Calu3 (cell line): ENCODE results near the gene BCO1. TPM values are rescaled to one million over a fixed set of nuclear protein-coding genes. Genes with fewer than 3 reads are reported as not detected.

Experiments used
- BruUV-seq: library from RNA; stranded (reverse); fragments of 400-500 nt; replicated peaks from 2 replicates; lab custom pipeline; 2021; lab: Mats Ljungman, UMichigan
- CTCF ChIA-PET: fragments of 300-600 bp; sonication (Branson Sonifier 250); formaldehyde crosslinking; loops from one replicate; lab custom pipeline; 2022; ENCODE audit warnings: antibody characterized with exemption; lab: Charles Lee
- DNase-seq: peaks from one replicate; pipeline ENCODE4 v3.0.0; 2022
- H3K27ac Mint-ChIP-seq: one replicate; pipeline ENCODE4 v1.8.0; 2022; ENCODE audit warnings: mixed read lengths; ENCODE audit not compliant: unreplicated experiment
- H3K27me3 Mint-ChIP-seq: one replicate; pipeline ENCODE4 v1.8.0; 2022; ENCODE audit warnings: mixed read lengths; ENCODE audit not compliant: unreplicated experiment
- H3K36me3 Mint-ChIP-seq: one replicate; pipeline ENCODE4 v1.8.0; 2022; ENCODE audit warnings: mild to moderate bottlenecking, moderate library complexity, mixed read lengths; ENCODE audit not compliant: insufficient read depth, unreplicated experiment
- H3K4me1 Mint-ChIP-seq: one replicate; pipeline ENCODE4 v1.8.0; 2022; ENCODE audit warnings: mild to moderate bottlenecking, low read depth, mixed read lengths; ENCODE audit not compliant: unreplicated experiment
- H3K4me3 Mint-ChIP-seq: one replicate; pipeline ENCODE4 v1.8.0; 2022; ENCODE audit warnings: mild to moderate bottlenecking, low read depth, moderate library complexity, mixed read lengths; ENCODE audit not compliant: unreplicated experiment
- H3K9me3 Mint-ChIP-seq: one replicate; pipeline ENCODE4 v1.8.0; 2022; ENCODE audit warnings: low read depth, mixed read lengths; ENCODE audit not compliant: unreplicated experiment
- CTCF ChIP-seq: fragments of 200-600 bp; IDR thresholded peaks from one replicate; pipeline ENCODE4 v1.8.0; 2022; ENCODE audit warnings: antibody characterized with exemption; ENCODE audit not compliant: unreplicated experiment
- intact Hi-C: fragments of 100-400 bp; cut with micrococcal nuclease; formaldehyde crosslinking; loops from one replicate; pipeline ENCODE4 v1.10.0; 2022; ENCODE audit not compliant: unreplicated experiment
- total RNA-seq: library from RNA; stranded (reverse); gene quantifications from 2 replicates; pipeline ENCODE4 v1.2.3, GENCODE V29; 2022

Gene BCO1
- total RNA-seq, 1 experiment from 2014 or later = 6.6 TPM

GRCh38 chr16:81195885-81196534 is 42.5 kb upstream of the BCO1 start:
- BruUV-seq = no TSS peak
- no peak for TF ChIP-seq CTCF
- H3K4me3 Mint-ChIP-seq = no peak overlapping the region
- H3K27me3 Mint-ChIP-seq = no peaks in the 10 kb centered on the region
- CTCF ChIA-PET = no interaction called here
- intact Hi-C loops = loop anchor here (10.0 kb wide), 1 partner anchor 161 kb away; the partner anchor contains the start of gene ATMIN
- H3K4me1 Mint-ChIP-seq = peaks cover under 1% of the 10 kb centered on the region
- no peaks in the 10 kb centered on the region for H3K36me3 Mint-ChIP-seq
- H3K9me3 Mint-ChIP-seq = no peaks in the 10 kb centered on the region
- no peak for DNase-seq
- H3K27ac Mint-ChIP-seq = no peak overlapping the region

DNA sequence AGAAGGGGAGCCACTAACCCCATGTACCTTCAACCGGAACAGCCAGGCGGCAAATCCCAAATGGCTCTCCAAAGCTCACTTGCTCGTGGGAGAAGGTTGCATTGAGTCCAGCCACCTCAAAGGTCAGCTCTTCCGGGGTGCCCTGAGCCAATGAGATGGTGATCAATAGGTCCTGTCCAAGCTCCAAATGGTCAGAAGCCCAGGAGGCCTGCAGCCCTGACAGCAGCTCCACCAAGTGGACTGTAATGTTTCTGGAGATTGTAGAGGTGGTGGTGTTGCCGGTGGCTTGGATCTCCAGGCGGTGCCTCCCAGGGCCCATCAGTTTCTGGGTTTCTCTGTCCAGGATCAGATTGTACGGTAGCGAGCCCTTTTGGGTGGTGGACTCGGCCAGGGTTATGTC is 39.9 kb upstream of the BCO1 start:
- Mint-ChIP-seq H3K36me3 (no peaks in the 10 kb centered on the region), H3K9me3 (no peaks in the 10 kb centered on the region), H3K27ac (no peak overlapping the region), H3K27me3 (no peaks in the 10 kb centered on the region), H3K4me3 (no peak overlapping the region), H3K4me1 (no peaks in the 10 kb centered on the region)
- CTCF ChIA-PET = interaction anchor here (0.9 to 1.3 kb wide), 3 partner anchors 55 to 162 kb away, joined by 3 to 7 read pairs (median 4); partner anchors contain the start of genes ATMIN and C16orf46
- intact Hi-C loops = loop anchor here (2.0 to 10.0 kb wide), 2 partner anchors 60 to 164 kb away; partner anchors contain the start of gene ATMIN
- peak; percentile 45 for DNase-seq
- no TSS peak for BruUV-seq
- peak; percentile 19 for TF ChIP-seq CTCF

DNA sequence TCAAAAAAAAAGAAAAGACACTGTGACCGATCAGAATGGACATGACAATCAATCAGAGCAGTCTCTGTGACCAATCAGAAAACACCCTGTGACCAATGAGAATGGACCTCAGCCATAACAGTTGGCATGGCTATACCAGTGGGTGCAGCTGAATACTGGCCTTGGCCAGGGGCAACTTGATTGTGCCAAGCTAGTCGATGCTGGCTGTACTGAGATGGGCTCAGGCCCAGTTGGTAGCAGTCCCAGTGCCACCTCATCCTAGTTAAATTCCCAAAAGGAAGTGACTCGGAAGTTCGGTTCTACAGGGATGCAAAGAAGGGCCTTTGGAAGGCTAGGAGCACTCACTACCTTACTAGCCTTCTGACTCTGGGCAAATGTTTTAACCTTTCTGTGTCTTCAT is 37.2 kb upstream of the BCO1 start:
- no TSS peak for BruUV-seq
- Mint-ChIP-seq H3K27me3 (peaks cover 12% of the 10 kb centered on the region), H3K4me3 (no peak overlapping the region), H3K9me3 (no peaks in the 10 kb centered on the region), H3K27ac (no peak overlapping the region), H3K36me3 (no peaks in the 10 kb centered on the region), H3K4me1 (peaks cover 8% of the 10 kb centered on the region)
- no peak for DNase-seq
- CTCF ChIA-PET = no interaction called here
- intact Hi-C loops = no loop called here
- no peak for TF ChIP-seq CTCF

DNA sequence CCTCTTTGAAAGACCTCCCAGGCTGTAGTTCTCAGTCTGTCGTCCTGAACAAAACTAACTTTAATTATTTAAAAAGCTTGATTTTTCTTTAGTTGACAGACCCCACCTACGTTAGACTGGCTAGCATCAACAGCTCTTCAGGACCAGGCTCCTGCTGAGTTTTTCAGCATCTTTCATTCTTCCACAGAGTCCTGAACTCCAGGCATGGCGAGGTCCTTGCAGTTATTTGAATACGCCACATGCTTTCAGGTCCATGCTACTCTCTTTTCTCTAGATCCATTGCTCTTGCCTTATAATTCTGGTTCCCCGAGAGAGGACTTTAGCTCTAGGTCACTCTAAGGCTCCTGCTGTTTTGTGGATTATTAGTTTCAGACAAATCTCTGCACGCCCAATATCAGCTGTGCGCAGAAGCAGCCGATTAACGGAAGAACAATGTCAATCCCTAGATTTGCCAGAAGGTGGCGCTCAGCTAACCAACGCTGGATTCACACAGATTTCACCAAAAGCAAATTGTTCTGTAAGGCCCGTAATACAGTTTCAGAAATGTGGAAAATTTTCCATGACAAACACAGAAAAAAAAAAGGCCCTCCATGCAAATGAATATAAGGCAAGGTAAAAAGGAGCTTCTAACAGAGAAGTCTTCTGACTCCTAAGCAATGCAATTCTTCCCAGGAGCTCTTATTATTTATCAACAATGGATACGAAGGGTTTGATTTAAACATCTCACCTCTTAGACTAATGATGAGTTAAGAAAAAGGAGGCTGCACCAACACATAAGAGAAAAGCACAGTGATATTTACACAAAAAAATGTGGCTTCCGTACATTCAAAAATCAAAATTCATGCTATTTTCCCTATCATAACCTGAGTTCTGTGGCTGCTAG is 33.5 kb upstream of the BCO1 start:
- TF ChIP-seq CTCF = peak; percentile 66
- peaks cover 8% of the 10 kb centered on the region for H3K4me1 Mint-ChIP-seq
- no peaks in the 10 kb centered on the region for H3K9me3 Mint-ChIP-seq
- H3K36me3 Mint-ChIP-seq = no peaks in the 10 kb centered on the region
- BruUV-seq = no TSS peak
- intact Hi-C loops = loop anchor here (5.0 kb wide), 1 partner anchor 532 kb away; no protein-coding TSS in a partner anchor
- no peak overlapping the region for H3K4me3 Mint-ChIP-seq
- peak; percentile 37 for DNase-seq
- H3K27ac Mint-ChIP-seq = no peak overlapping the region
- H3K27me3 Mint-ChIP-seq = peaks cover 12% of the 10 kb centered on the region
- CTCF ChIA-PET = interaction anchor here (0.6 to 1.7 kb wide), 13 partner anchors 10 to 492 kb away, joined by 3 to 9 read pairs (median 5); partner anchors contain the start of genes BCO1, CENPN and GAN
